CD1c-positive myeloid dendritic cell (primary cell): Measurements from ENCODE around the gene KLHL35.

Source experiments
- DNase-seq: peaks from one replicate; pipeline ENCODE4 v3.0.0-alpha.2; 2016; ENCODE audit errors: extremely low spot score

Gene KLHL35

GRCh38 chr11:75432911-75433321, at the start of gene KLHL35:
TSS of gene KLHL35 (minus strand) at chr11:75433203. CDS start at chr11:75430629, 2,574 bp downstream.
- DNase-seq: no peak

- peak; percentile 45 for DNase-seq
Measured at GRCh38 chr11:75481922-75482606, 49.1 kb upstream of the KLHL35 start.

GRCh38 chr11:75481223-75481921, 48.4 kb upstream of the KLHL35 start:
- no peak for DNase-seq

GRCh38 chr11:75480185-75481175, 47.5 kb upstream of the KLHL35 start:
- DNase-seq: no peak

GRCh38 chr11:75479597-75480145, 46.7 kb upstream of the KLHL35 start:
- no peak for DNase-seq

- DNase-seq: no peak
Measured at GRCh38 chr11:75478783-75479596, 46.0 kb upstream of the KLHL35 start.

GRCh38 chr11:75477614-75477935, 44.6 kb upstream of the KLHL35 start:
- DNase-seq: no peak

- no peak for DNase-seq
Measured at GRCh38 chr11:75476739-75477613, 44.0 kb upstream of the KLHL35 start.

GRCh38 chr11:75475767-75476650, 43.0 kb upstream of the KLHL35 start:
- peak; percentile 15 for DNase-seq

GRCh38 chr11:75474878-75475766, 42.1 kb upstream of the KLHL35 start:
- peak; percentile 24 for DNase-seq

GRCh38 chr11:75474240-75474639, 41.2 kb upstream of the KLHL35 start:
- peak; percentile 17 for DNase-seq

GRCh38 chr11:75473684-75474083, 40.7 kb upstream of the KLHL35 start:
- no peak for DNase-seq

- no peak for DNase-seq
Measured at GRCh38 chr11:75472081-75472732, 39.2 kb upstream of the KLHL35 start.

GRCh38 chr11:75471176-75471973, 38.4 kb upstream of the KLHL35 start:
- DNase-seq: no peak

GRCh38 chr11:75470476-75471080, 37.6 kb upstream of the KLHL35 start:
- no peak for DNase-seq

GRCh38 chr11:75469785-75470405, 36.9 kb upstream of the KLHL35 start:
- no peak for DNase-seq
